ENCODE results near the gene NEUROD2. TPM values are rescaled to one million over a fixed set of nuclear protein-coding genes. Genes with fewer than 3 reads are reported as not detected.

The NEUROD2 gene
- total and polyA plus RNA-seq, 2 donors (not counting 3 experiments of a cell fraction or from before 2014, with no cell fraction given), result not detected

- Histone ChIP-seq H3K27me3 (ENCODE audit: control insufficient read depth in 2 of 2, insufficient read depth in 2 of 2, low read length in 2 of 2) (peaks cover 6 to 8% of the 10 kb centered on the region in 2 experiments), H3K79me2 (ENCODE audit: control insufficient read depth, insufficient read depth, low read length) (no peaks in the 10 kb centered on the region), H3K9ac (replicated peaks; ENCODE audit: extremely low read depth, insufficient read depth, low read length) (no peak overlapping the region), H3K36me3 (ENCODE audit: control insufficient read depth in 2 of 2, extremely low read depth in 1 of 2, insufficient read depth in 2 of 2, low read length in 2 of 2) (no peaks in the 10 kb centered on the region), H3K4me2 (ENCODE audit: insufficient read depth, low read length) (no peak overlapping the region), H3K27ac (ENCODE audit: insufficient read depth, low read depth, low read length) (no peak overlapping the region), H3K4me1 (ENCODE audit: control insufficient read depth, extremely low read depth, insufficient read depth, low read length) (peaks cover 10% of the 10 kb centered on the region), H4K20me1 (replicated peaks; ENCODE audit: control insufficient read depth, extremely low read depth, insufficient read depth, low read length) (no peaks in the 10 kb centered on the region), H3K4me3 (replicated peaks in 1 of 3; ENCODE audit: insufficient read depth in 1 of 3, low read depth in 1 of 3, low read length in 3 of 3) (no peak overlapping the region), H2AFZ (ENCODE audit: low read depth, low read length) (no peak overlapping the region), H3K9me1 (replicated peaks; ENCODE audit: control insufficient read depth, extremely low read depth, insufficient read depth, low read length) (no peaks in the 10 kb centered on the region), H3K9me3 (replicated peaks; ENCODE audit: control insufficient read depth, insufficient read depth, low read length) (no peaks in the 10 kb centered on the region)
- no peak for TF ChIP-seq EZH2 (IDR thresholded peaks at IDR 0.05; ENCODE audit: borderline replicate concordance, low read depth, low read length, severe bottlenecking)
- no peak for TF ChIP-seq MYC (IDR thresholded peaks at IDR 0.05; ENCODE audit: low read depth, low read length)
- no peak for TF ChIP-seq CTCF (IDR thresholded peaks at IDR 0.05; ENCODE audit: extremely low read depth in 1 of 2, insufficient read depth in 1 of 2, low read depth in 1 of 2, low read length in 2 of 2)
- TF ChIP-seq JUN (IDR thresholded peaks at IDR 0.05; ENCODE audit: borderline replicate concordance, insufficient read depth, insufficient read length, low read depth), result no peak
- no peak for TF ChIP-seq GATA2 (IDR thresholded peaks at IDR 0.05; ENCODE audit: insufficient read depth, insufficient read length, low read depth, low read length)
- TF ChIP-seq MAX (IDR thresholded peaks at IDR 0.05; ENCODE audit: insufficient read depth, insufficient read length), result no peak
- no peak for TF ChIP-seq FOS (IDR thresholded peaks at IDR 0.05; ENCODE audit: borderline replicate concordance, insufficient read depth, low read length)
- no peak for TF ChIP-seq POLR2AphosphoS5 (IDR thresholded peaks at IDR 0.05; ENCODE audit: insufficient read depth, low read depth, low read length)
- TF ChIP-seq POLR2A (IDR thresholded peaks at IDR 0.05; ENCODE audit: low read depth, low read length), result no peak
- FAIRE-seq (no peak), DNase-seq (ENCODE audit: low read depth, low spot score) (no peak)
- ChIA-PET CTCF (interaction anchor here (0.6 to 1.5 kb wide), 4 partner anchors 8 to 68 kb away, joined by 3 to 5 read pairs (median 4); no protein-coding TSS in a partner anchor), POLR2A (no interaction called here)
- dilution Hi-C loops (cut with MboI; ENCODE audit: extremely low pct_ligation_motif_present, low sequenced_read_pairs) (no loop called here), intact Hi-C loops (cut with micrococcal nuclease) (no loop called here)
- BruUV-seq (replicated peaks), result no TSS peak
Observed at GRCh38 chr17:39615434-39615833, 7.7 kb upstream of the NEUROD2 start.

Measured in endothelial cell of umbilical vein (primary cell).